Mucosa of rectum (tissue), 2 donors: ENCODE data around the gene ZSWIM6.

Experiments used
- H3K27ac ChIP-seq, 2 donors: one replicate each; pipeline ENCODE4 v1.7.0; 2013; ENCODE audit warnings: inconsistent platforms in 2 of 2, low read depth in 2 of 2, low read length in 2 of 2
- H3K27me3 ChIP-seq, 2 donors: one replicate each; pipeline ENCODE4 v1.7.0; 2013; ENCODE audit warnings: low read length in 2 of 2; ENCODE audit not compliant: control insufficient read depth in 2 of 2, insufficient read depth in 2 of 2
- H3K36me3 ChIP-seq, 2 donors: one replicate each; pipeline ENCODE4 v1.7.0; 2013; ENCODE audit warnings: low read length in 2 of 2; ENCODE audit not compliant: control insufficient read depth in 2 of 2, insufficient read depth in 2 of 2
- H3K4me1 ChIP-seq, 2 donors: one replicate each; pipeline ENCODE4 v1.7.0; 2013; ENCODE audit warnings: low read length in 2 of 2, mild to moderate bottlenecking in 1 of 2; ENCODE audit not compliant: control insufficient read depth in 2 of 2, insufficient read depth in 2 of 2
- H3K4me3 ChIP-seq, 2 donors: one replicate each; pipeline ENCODE4 v1.7.0; 2013; ENCODE audit warnings: low read length in 2 of 2
- H3K9ac ChIP-seq, 2 donors: one replicate each; pipeline ENCODE4 v1.7.0; 2013; ENCODE audit warnings: low read length in 2 of 2, low read depth in 1 of 2, mild to moderate bottlenecking in 1 of 2
- H3K9me3 ChIP-seq, 2 donors: one replicate each; pipeline ENCODE4 v1.7.0; 2013; ENCODE audit warnings: low read length in 2 of 2; ENCODE audit not compliant: control insufficient read depth in 2 of 2
- donor health status: healthy.
- donor health status: Normal muscosa, but diverticular disease.

ZSWIM6 gene

GRCh38 chr5:61330845-61331406 lies 1.1 kb upstream of the ZSWIM6 start:
- no peaks in the 10 kb centered on the region for H3K9me3 ChIP-seq
- H3K4me3 ChIP-seq: peak overlapping the region; percentile 68 to 91
- peak overlapping the region; percentile 90 to 92 for H3K9ac ChIP-seq
- peaks cover 19 to 26% of the 10 kb centered on the region in 2 donors for H3K4me1 ChIP-seq
- H3K27me3 ChIP-seq: no peaks in the 10 kb centered on the region
- peak overlapping the region; percentile 99 for H3K27ac ChIP-seq
- no peaks in the 10 kb centered on the region for H3K36me3 ChIP-seq

- Histone ChIP-seq H3K4me1 (peaks cover 19 to 28% of the 10 kb centered on the region in 2 donors), H3K36me3 (no peaks in the 10 kb centered on the region), H3K9me3 (no peaks in the 10 kb centered on the region), H3K27me3 (no peaks in the 10 kb centered on the region), H3K27ac (peak overlapping the region; percentile 99), H3K9ac (peak overlapping the region; percentile 70 to 82), H3K4me3 (peak overlapping the region; percentile 70 to 75)
Measured at GRCh38 chr5:61332358-61332749, 296 bp downstream of the ZSWIM6 start.

GRCh38 chr5:61332851-61333320 lies 828 bp downstream of the ZSWIM6 start:
- Histone ChIP-seq H3K4me3 (peak overlapping the region; percentile 80 to 81), H3K9me3 (no peaks in the 10 kb centered on the region), H3K9ac (peak overlapping the region; percentile 65 to 88), H3K27me3 (no peaks in the 10 kb centered on the region), H3K36me3 (no peaks in the 10 kb centered on the region), H3K27ac (peak overlapping the region; percentile 81 to 86), H3K4me1 (peaks cover 19 to 28% of the 10 kb centered on the region in 2 donors)

- Histone ChIP-seq H3K27me3 (no peaks in the 10 kb centered on the region), H3K4me3 (peak overlapping the region; percentile 80 to 81), H3K27ac (peak overlapping the region; percentile 81 to 86)
Measured at GRCh38 chr5:61333321-61333953, 1.4 kb downstream of the ZSWIM6 start.

GRCh38 chr5:61333954-61334867 lies 2.2 kb downstream of the ZSWIM6 start:
- Histone ChIP-seq H3K27me3 (no peaks in the 10 kb centered on the region), H3K9me3 (no peaks in the 10 kb centered on the region), H3K27ac (peak overlapping the region; percentile 81 to 86), H3K4me3 (peak overlapping the region; percentile 80 to 81), H3K9ac (peak overlapping the region; percentile 63 to 88), H3K4me1 (peaks cover 10 to 17% of the 10 kb centered on the region in 2 donors), H3K36me3 (no peaks in the 10 kb centered on the region)

More at GRCh38 chr5:61333321-61333953, 1.4 kb downstream of the ZSWIM6 start:
- Histone ChIP-seq H3K36me3 (no peaks in the 10 kb centered on the region), H3K9me3 (no peaks in the 10 kb centered on the region), H3K4me1 (peaks cover 18 to 25% of the 10 kb centered on the region in 2 donors), H3K9ac (peak overlapping the region; percentile 63 to 88)

- Histone ChIP-seq H3K9me3 (no peaks in the 10 kb centered on the region), H3K9ac (peak overlapping the region; percentile 9 to 88), H3K4me3 (peak overlapping the region; percentile 80 to 81), H3K4me1 (peaks cover 3 to 14% of the 10 kb centered on the region in 2 donors), H3K27me3 (no peaks in the 10 kb centered on the region), H3K36me3 (no peaks in the 10 kb centered on the region), H3K27ac (no peak overlapping the region)
Measured at GRCh38 chr5:61334868-61335615, 3.0 kb downstream of the ZSWIM6 start.

- no peaks in the 10 kb centered on the region for H3K27me3 ChIP-seq
- no peaks in the 10 kb centered on the region for H3K36me3 ChIP-seq
- no peak overlapping the region for H3K27ac ChIP-seq
- peak overlapping the region in 1 of 2 donors; percentile 19 for H3K9ac ChIP-seq
- no peak overlapping the region for H3K4me3 ChIP-seq
- no peaks in the 10 kb centered on the region for H3K9me3 ChIP-seq
- peaks cover 6 to 17% of the 10 kb centered on the region in 2 donors for H3K4me1 ChIP-seq
Measured at GRCh38 chr5:61339764-61340163, 7.7 kb downstream of the ZSWIM6 start.

- no peaks in the 10 kb centered on the region for H3K9me3 ChIP-seq
- H3K4me3 ChIP-seq: no peak overlapping the region
- H3K27ac ChIP-seq: no peak overlapping the region
- H3K27me3 ChIP-seq: no peaks in the 10 kb centered on the region
- H3K4me1 ChIP-seq: peaks cover 6 to 12% of the 10 kb centered on the region in 2 donors
- H3K36me3 ChIP-seq: no peaks in the 10 kb centered on the region
- no peak overlapping the region for H3K9ac ChIP-seq
Measured at GRCh38 chr5:61340775-61341361, 8.8 kb downstream of the ZSWIM6 start.

GRCh38 chr5:61342071-61342501 lies 10.0 kb downstream of the ZSWIM6 start:
- Histone ChIP-seq H3K4me3 (no peak overlapping the region), H3K9me3 (no peaks in the 10 kb centered on the region), H3K9ac (no peak overlapping the region), H3K27ac (no peak overlapping the region), H3K4me1 (peaks cover 6 to 10% of the 10 kb centered on the region in 2 donors), H3K36me3 (no peaks in the 10 kb centered on the region), H3K27me3 (no peaks in the 10 kb centered on the region)
